ENCODE measurements around the gene ANXA2R.

Gene ANXA2R

GRCh38 chr5:43005031-43005430, 35.1 kb downstream of the ANXA2R start:
- no peak for TF ChIP-seq CTCF (conservative IDR thresholded peaks at IDR 0.05; ENCODE audit: low read depth, low read length)
- DNase-seq (ENCODE audit: low read depth) = no peak
- no peak overlapping the region for H3K4me3 ChIP-seq (ENCODE audit: low read depth, low read length)

- TF ChIP-seq CTCF (conservative IDR thresholded peaks at IDR 0.05; ENCODE audit: low read depth, low read length) = no peak
- no peak for DNase-seq (ENCODE audit: low read depth)
- no peak overlapping the region for H3K4me3 ChIP-seq (ENCODE audit: low read depth, low read length)
These were observed 38.4 kb downstream of the ANXA2R start for GRCh38 chr5:43001748-43002147.

GRCh38 chr5:43000914-43001313, 39.2 kb downstream of the ANXA2R start:
- no peak overlapping the region for H3K4me3 ChIP-seq (ENCODE audit: low read depth, low read length)
- no peak for DNase-seq (ENCODE audit: low read depth)
- TF ChIP-seq CTCF (conservative IDR thresholded peaks at IDR 0.05; ENCODE audit: low read depth, low read length) = no peak

- peak overlapping the region; percentile 56 for H3K4me3 ChIP-seq (ENCODE audit: low read depth, low read length)
- TF ChIP-seq CTCF (conservative IDR thresholded peaks at IDR 0.05; ENCODE audit: low read depth, low read length) = no peak
- peak; percentile 60 for DNase-seq (ENCODE audit: low read depth)
These were observed 39.8 kb downstream of the ANXA2R start for GRCh38 chr5:43000111-43000840.

GRCh38 chr5:42995360-42995751, 44.8 kb downstream of the ANXA2R start:
- no peak for TF ChIP-seq CTCF (conservative IDR thresholded peaks at IDR 0.05; ENCODE audit: low read depth, low read length)

GRCh38 chr5:42994555-42995359, 45.4 kb downstream of the ANXA2R start:
- TF ChIP-seq CTCF (conservative IDR thresholded peaks at IDR 0.05; ENCODE audit: low read depth, low read length) = peak; percentile 86
- DNase-seq (ENCODE audit: low read depth) = peak; percentile 96
- peak overlapping the region; percentile 68 for H3K4me3 ChIP-seq (ENCODE audit: low read depth, low read length)

More at GRCh38 chr5:42995360-42995751, 44.8 kb downstream of the ANXA2R start:
- DNase-seq (ENCODE audit: low read depth) = peak; percentile 52
- peak overlapping the region; percentile 68 for H3K4me3 ChIP-seq (ENCODE audit: low read depth, low read length)

All from choroid plexus epithelial cell (primary cell).